Activated naive CD4-positive, alpha-beta T cell treated with anti-CD3 and anti-CD28 coated beads, Interleukin-2, amount 10 ng/mL, durations not matched to agents 7 days and 5 days (primary cell): ENCODE measurements around the gene CACNA1G.
A peak's percentile ranks its signal among the peaks of the same experiment; 100 is the strongest.

Experiments
- CTCF ChIA-PET: fragments of 350-600 bp; sonication (Branson Sonifier 250); formaldehyde crosslinking; loops from one replicate; lab custom pipeline; 2021; ENCODE audit warnings: antibody characterized with exemption; lab: Charles Lee
- DNase-seq: peaks from one replicate; pipeline ENCODE4 v3.0.0-alpha.2; 2020
- H3K27ac Mint-ChIP-seq: one replicate; pipeline ENCODE4 v1.8.0; 2021; ENCODE audit warnings: mild to moderate bottlenecking, moderate library complexity, mixed read lengths
- H3K27me3 Mint-ChIP-seq: one replicate; pipeline ENCODE4 v1.8.0; 2021; ENCODE audit warnings: mild to moderate bottlenecking, mixed read lengths
- H3K36me3 Mint-ChIP-seq: one replicate; pipeline ENCODE4 v1.8.0; 2021; ENCODE audit warnings: mixed read lengths
- H3K4me1 Mint-ChIP-seq: one replicate; pipeline ENCODE4 v1.8.0; 2021; ENCODE audit warnings: mixed read lengths
- H3K4me3 Mint-ChIP-seq: one replicate; pipeline ENCODE4 v1.8.0; 2021; ENCODE audit warnings: mild to moderate bottlenecking, moderate library complexity, mixed read lengths
- H3K9me3 Mint-ChIP-seq: one replicate; pipeline ENCODE4 v1.8.0; 2021; ENCODE audit warnings: mixed read lengths

Gene CACNA1G

DNA sequence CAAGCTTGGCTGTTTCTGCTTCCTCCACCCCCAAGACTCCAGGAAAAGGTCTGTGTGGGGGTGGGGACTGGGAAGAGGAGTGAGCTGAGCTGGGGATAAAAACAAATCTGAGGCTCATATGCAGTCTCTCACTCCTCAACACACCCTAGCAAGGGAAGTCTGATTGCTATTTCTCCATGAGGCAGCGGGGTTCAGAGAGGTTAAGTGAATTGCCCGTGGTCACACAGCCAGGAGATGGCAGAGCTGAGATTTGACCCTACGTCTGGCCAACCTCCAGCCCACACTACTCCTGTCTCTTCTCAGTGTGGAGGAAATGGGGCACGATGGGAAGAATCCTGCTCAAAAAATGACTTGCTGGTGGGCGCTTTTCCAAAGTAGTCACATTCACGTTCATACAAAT is 69.4 kb downstream of the CACNA1G start:
- H3K27ac Mint-ChIP-seq: no peak overlapping the region
- peaks cover 98% of the 10 kb centered on the region for H3K27me3 Mint-ChIP-seq
- H3K36me3 Mint-ChIP-seq: no peaks in the 10 kb centered on the region
- no peaks in the 10 kb centered on the region for H3K9me3 Mint-ChIP-seq
- no peak for DNase-seq
- H3K4me3 Mint-ChIP-seq: no peak overlapping the region
- H3K4me1 Mint-ChIP-seq: peaks cover 6% of the 10 kb centered on the region
- CTCF ChIA-PET: interaction anchor here (0.9 to 8.0 kb wide), 13 partner anchors 9 to 211 kb away, joined by 3 to 81 read pairs (median 8); no protein-coding TSS in a partner anchor

DNA sequence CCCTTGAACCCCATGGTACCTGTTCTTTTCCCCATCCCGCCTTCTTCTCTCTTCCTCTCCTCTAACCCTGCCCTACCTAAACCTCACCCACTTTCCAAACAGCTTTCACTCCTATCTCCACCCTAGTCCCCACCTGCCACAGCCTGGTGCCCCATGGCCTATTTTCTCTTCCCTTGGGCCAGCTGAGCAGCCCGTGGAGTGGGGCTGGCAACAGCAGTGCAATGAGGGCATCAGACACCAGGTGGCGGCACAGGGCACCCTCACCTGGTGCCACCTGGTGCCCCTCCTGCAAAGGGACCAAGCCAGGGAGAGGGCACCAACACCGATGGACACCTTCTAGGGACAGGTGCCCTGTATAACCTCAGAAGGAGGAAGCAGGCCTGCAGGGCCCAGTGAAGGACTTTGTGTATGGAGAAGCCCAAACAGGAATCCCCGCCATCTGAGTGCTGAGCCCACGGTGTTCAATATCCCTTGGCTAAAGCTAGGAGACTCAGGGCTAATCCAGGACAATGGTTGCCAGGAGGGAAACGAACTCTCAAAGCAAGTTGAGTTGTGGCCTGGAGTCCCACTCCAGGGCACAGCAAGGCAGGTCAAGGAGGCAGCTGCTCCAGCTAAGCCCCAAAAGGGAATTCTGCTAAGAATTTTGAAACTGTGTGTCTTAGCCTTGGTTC is 70.1 kb downstream of the CACNA1G start:
- no peak overlapping the region for H3K27ac Mint-ChIP-seq
- CTCF ChIA-PET: interaction anchor here (0.9 to 8.0 kb wide), 17 partner anchors 8 to 211 kb away, joined by 3 to 81 read pairs (median 7); no protein-coding TSS in a partner anchor
- H3K36me3 Mint-ChIP-seq: no peaks in the 10 kb centered on the region
- DNase-seq: peak; percentile 72
- H3K9me3 Mint-ChIP-seq: no peaks in the 10 kb centered on the region
- no peak overlapping the region for H3K4me3 Mint-ChIP-seq
- H3K4me1 Mint-ChIP-seq: peaks cover 6% of the 10 kb centered on the region
- H3K27me3 Mint-ChIP-seq: peaks cover 99% of the 10 kb centered on the region

DNA sequence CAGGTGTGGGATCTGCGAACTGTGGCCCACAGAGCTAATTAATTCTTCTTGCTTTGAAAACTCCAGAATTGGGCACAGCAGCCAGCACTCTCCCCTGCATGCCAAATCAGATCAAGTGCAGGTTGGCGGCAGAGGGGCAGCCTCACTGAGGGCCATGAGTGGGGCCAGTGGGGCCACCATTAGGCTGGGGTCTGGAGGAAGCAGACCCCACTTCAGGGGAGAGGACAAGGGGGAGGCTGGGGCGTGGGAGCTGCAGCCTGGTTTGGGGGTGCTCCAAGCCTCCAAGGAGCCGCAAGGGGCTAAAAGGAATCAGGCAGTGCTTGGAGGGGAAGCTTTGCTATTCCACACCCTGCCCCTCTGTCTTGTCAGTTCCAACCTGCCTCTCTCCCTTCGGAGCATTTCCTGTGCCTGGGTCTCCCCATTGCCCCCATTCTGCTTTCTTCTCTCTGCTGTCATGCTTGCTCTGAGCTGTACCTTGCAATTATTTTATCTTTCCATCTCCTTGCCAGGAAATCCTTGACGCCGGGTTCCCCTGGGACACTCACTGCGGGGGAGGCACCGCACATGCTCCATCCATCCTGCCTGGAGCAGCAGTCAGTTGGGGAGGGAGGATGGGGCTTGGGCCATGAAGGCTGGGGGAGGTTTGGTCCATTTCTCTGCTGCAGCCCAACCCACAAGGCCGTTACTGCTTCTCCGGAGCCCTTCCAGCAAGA is 70.8 kb downstream of the CACNA1G start:
- Mint-ChIP-seq H3K4me3 (no peak overlapping the region), H3K27ac (no peak overlapping the region), H3K36me3 (no peaks in the 10 kb centered on the region), H3K9me3 (no peaks in the 10 kb centered on the region), H3K4me1 (peaks cover 6% of the 10 kb centered on the region), H3K27me3 (peaks cover 99% of the 10 kb centered on the region)
- DNase-seq: peak; percentile 15
- CTCF ChIA-PET: interaction anchor here (0.9 to 8.0 kb wide), 14 partner anchors 8 to 148 kb away, joined by 3 to 81 read pairs (median 8); no protein-coding TSS in a partner anchor

DNA sequence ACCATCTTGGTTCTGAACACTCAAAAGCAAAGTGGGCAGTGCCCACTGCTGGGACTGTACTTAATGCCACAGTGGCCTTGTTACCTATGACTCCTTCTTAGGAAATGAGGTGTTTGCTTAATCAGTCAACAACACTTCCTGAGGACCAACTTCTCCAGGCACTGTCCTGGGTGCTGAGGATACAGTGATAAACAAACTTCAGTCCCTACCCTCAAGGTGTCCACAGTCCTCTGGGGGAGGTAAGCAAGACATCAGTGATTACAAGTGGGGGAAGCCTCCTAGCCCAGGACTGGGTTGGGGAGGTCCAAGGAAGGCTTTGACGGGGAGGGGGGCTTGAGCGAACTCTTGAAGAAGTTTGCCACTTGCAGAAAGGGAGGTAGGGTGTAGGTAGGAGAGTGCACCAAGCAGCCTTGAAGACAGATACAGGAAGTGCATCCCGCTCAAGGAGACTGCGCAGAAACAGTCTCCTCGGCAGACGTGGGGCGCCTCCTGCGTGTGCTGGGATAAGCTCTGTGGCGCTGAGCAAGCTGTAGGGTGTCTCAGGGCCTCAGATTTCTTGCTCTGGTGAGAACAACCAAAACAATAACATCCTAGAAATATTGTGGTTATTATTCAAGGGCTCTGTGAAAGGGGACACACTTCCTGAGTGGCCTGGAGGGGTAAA is 71.5 kb downstream of the CACNA1G start:
- H3K27me3 Mint-ChIP-seq: peaks cover 99% of the 10 kb centered on the region
- CTCF ChIA-PET: interaction anchor here (0.8 to 8.0 kb wide), 10 partner anchors 7 to 89 kb away, joined by 3 to 81 read pairs (median 4); no protein-coding TSS in a partner anchor
- no peak overlapping the region for H3K27ac Mint-ChIP-seq
- peaks cover 6% of the 10 kb centered on the region for H3K4me1 Mint-ChIP-seq
- no peaks in the 10 kb centered on the region for H3K9me3 Mint-ChIP-seq
- DNase-seq: peak; percentile 20
- H3K36me3 Mint-ChIP-seq: no peaks in the 10 kb centered on the region
- H3K4me3 Mint-ChIP-seq: no peak overlapping the region

DNA sequence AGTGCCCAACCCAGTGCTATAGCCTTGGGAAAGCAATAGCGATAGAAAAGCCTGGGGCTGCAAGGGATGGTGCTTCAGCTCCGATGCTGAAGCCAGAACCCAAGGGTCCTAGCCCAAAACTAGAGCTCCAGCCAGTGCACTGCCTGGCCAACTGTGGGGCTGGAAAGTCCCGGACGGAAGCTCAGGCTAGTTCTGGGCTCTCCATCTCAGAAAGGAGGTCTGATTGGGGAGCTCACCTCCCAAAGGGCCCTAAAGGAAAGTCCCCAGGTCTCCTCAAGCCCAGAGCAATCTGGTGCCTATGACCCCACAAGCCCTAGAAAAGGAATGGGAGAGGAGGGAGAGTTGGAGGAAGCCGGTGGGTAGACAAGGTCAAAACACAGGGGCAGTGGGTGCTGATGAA is 72.1 kb downstream of the CACNA1G start:
- H3K27me3 Mint-ChIP-seq: peaks cover 99% of the 10 kb centered on the region
- CTCF ChIA-PET: interaction anchor here (0.6 to 1.5 kb wide), 8 partner anchors 9 to 64 kb away, joined by 3 to 5 read pairs (median 3); no protein-coding TSS in a partner anchor
- H3K27ac Mint-ChIP-seq: no peak overlapping the region
- H3K9me3 Mint-ChIP-seq: no peaks in the 10 kb centered on the region
- H3K4me1 Mint-ChIP-seq: peaks cover 6% of the 10 kb centered on the region
- H3K4me3 Mint-ChIP-seq: no peak overlapping the region
- H3K36me3 Mint-ChIP-seq: no peaks in the 10 kb centered on the region
- DNase-seq: no peak

DNA sequence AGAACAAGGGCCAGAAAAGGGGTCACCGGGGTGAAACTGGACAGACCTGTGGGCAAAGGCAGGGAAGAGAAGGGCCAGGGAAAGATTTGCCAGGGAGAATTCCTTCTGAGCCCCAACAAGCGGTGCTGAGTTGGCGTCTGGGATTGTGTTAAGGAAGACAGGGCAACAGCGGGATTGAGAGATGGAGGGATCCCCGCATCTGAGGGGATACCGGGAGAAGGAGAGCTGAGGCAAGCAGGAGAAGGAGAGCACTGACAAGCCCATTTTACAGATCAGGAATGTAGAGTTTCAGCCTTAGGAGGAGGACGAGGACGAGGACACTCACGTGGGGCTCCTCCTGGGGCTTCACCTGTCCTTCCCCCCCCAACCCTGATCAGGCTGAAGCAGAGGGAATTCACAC is 73.2 kb downstream of the CACNA1G start:
- Mint-ChIP-seq H3K27me3 (peaks cover 99% of the 10 kb centered on the region), H3K4me1 (no peaks in the 10 kb centered on the region), H3K27ac (no peak overlapping the region), H3K4me3 (no peak overlapping the region), H3K36me3 (no peaks in the 10 kb centered on the region), H3K9me3 (no peaks in the 10 kb centered on the region)
- CTCF ChIA-PET: no interaction called here
- peak; percentile 15 for DNase-seq

DNA sequence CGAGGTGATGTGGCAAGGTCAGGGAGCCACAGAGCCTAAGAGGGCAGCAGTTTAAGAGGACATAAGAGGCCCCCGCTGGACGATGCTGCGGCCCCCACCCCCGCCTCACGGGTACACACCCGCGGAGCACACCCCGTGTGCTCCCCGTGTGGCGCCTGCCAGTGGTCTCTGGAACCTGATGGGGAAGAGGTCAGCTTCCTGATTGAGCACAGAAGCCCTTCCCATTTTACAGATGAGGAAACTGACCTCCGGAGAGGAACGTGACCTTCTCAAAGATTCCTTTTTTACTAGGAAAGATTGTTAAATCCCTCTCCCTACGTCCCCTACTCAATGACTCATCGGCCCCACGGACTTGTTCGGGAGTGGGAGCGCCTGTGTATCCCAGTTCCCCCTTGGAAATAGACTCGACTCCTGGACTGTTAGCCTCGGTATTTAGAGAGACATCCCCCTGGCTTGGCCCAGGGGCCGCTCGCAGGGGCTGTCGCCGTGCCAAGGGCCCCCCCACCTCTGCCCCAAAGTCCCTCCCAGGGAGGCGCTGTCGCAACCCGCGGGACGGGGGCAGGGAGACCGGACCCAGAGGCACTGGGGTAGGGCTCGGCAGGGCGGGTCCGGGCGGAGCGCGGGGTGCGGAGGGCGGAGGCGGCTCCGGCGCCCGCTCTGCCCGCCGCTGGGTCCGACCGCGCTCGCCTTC is 73.9 kb downstream of the CACNA1G start, which contains the start of gene ABCC3:
Gene ABCC3, plus strand, starts transcription at position 658 of the 691 bp plus-strand sequence. CDS start 56 bp downstream, outside the sequence.
- H3K4me1 Mint-ChIP-seq: no peaks in the 10 kb centered on the region
- H3K27me3 Mint-ChIP-seq: peaks cover 99% of the 10 kb centered on the region
- no peaks in the 10 kb centered on the region for H3K9me3 Mint-ChIP-seq
- no peak within 1 kb of the TSS for H3K27ac Mint-ChIP-seq
- CTCF ChIA-PET: no interaction called here
- H3K36me3 Mint-ChIP-seq: no peaks in the 10 kb centered on the region
- DNase-seq: peak; percentile 23
- no peak within 1 kb of the TSS for H3K4me3 Mint-ChIP-seq

DNA sequence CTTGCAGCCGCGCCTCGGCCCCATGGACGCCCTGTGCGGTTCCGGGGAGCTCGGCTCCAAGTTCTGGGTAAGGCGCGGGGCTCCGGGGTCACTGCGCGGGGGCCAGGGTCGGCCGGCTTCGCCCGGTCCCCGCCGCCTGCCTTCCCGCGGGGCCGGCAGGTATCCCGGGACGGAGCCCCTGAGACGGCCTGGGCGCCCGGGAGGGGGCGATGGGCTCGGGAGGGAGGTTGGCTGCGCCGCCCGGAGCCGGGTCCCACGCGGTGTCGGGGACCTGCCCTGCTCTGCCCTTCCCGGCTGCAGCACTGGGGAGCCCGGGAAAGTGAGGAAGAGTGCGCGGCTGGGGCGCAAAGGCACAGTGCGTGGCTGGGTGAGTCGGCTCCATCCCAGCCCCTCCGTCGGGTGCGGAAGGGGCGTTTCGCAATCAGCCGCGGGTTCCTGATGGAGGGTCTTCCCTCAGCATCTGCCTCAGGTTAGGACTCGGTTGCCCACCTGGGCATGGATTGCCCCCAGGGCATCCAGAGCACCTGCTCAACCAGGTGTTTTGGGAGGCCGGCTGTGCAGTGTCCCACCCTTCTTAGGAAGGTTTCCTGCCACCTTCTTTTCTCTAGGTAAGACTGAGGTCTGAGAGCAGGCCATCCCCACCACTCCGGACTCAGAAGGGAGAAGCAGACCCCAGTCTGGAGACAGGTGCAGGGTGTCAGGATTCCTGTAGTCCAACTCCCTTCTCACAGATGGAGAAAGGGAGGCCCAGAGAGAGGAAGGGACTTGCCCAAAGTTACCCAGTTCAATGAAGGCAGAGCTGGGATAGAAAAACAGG is 74.6 kb downstream of the CACNA1G start:
- DNase-seq: peak; percentile 18
- Mint-ChIP-seq H3K27ac (no peak overlapping the region), H3K4me3 (no peak overlapping the region), H3K9me3 (no peaks in the 10 kb centered on the region), H3K27me3 (peaks cover 99% of the 10 kb centered on the region), H3K4me1 (no peaks in the 10 kb centered on the region), H3K36me3 (no peaks in the 10 kb centered on the region)
- CTCF ChIA-PET: interaction anchor here (1.3 kb wide), 1 partner anchor 9 kb away, joined by 4 read pairs; no protein-coding TSS in a partner anchor

DNA sequence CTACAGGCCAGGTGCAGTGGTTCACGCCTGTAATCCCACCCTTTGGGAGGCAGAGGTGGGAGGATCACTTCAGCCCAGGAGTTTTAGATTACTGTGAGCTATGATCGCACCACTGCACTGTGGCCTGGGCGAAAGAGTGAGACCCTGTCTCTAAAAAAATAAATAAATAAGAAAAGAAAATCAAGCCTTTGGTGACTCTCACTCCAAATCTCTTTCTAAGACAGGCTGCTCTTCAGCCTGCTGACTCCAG is 75.1 kb downstream of the CACNA1G start:
- no peaks in the 10 kb centered on the region for H3K9me3 Mint-ChIP-seq
- H3K36me3 Mint-ChIP-seq: no peaks in the 10 kb centered on the region
- peaks cover 99% of the 10 kb centered on the region for H3K27me3 Mint-ChIP-seq
- no peak overlapping the region for H3K4me3 Mint-ChIP-seq
- H3K4me1 Mint-ChIP-seq: no peaks in the 10 kb centered on the region
- H3K27ac Mint-ChIP-seq: no peak overlapping the region
- CTCF ChIA-PET: interaction anchor here (1.3 kb wide), 1 partner anchor 10 kb away, joined by 4 read pairs; no protein-coding TSS in a partner anchor
- DNase-seq: no peak

DNA sequence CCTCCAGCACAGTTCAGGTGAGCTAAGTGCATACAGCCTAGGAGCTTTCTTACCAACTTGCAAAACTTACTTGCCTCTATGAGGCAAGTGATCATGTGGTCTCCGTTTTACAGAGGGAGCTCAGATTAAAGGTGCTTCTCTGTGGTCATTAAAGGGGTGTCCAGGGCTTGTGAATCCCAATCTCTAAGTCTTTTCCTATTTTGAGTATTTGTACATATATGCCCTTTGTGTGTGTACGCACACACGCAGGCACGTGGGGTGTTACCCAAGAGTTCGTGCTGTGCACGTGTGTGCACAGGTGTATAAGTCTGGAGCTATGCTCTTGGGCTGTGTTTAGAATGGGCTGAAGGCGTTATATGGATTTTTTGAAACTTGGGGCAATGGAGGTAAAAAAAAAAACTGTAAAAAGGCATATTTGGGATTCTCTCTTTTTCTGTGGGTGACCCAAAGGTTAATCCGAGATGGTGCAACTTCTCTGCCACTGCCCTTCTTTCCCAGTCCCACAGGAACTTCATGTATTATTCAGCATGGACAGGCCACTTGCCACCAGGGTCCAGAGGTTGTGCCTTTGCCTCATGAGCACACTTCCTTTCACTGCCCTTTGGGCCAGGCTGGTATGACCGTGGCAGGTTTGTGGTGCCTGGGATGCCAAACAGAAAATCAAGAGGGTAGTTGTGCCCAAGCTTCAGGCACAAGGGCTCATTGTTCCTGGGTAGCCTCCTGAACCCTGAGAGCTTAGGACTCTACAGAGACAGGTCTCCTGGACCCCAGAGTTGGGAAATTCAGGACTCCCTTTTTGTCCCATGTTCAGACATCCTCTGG is 75.7 kb downstream of the CACNA1G start:
- DNase-seq: peak; percentile 18
- H3K27me3 Mint-ChIP-seq: peaks cover 99% of the 10 kb centered on the region
- H3K4me1 Mint-ChIP-seq: no peaks in the 10 kb centered on the region
- H3K4me3 Mint-ChIP-seq: no peak overlapping the region
- no peaks in the 10 kb centered on the region for H3K9me3 Mint-ChIP-seq
- no peak overlapping the region for H3K27ac Mint-ChIP-seq
- H3K36me3 Mint-ChIP-seq: no peaks in the 10 kb centered on the region
- CTCF ChIA-PET: interaction anchor here (0.6 to 5.1 kb wide), 4 partner anchors 7 to 207 kb away, joined by 3 to 27 read pairs (median 4); no protein-coding TSS in a partner anchor

DNA sequence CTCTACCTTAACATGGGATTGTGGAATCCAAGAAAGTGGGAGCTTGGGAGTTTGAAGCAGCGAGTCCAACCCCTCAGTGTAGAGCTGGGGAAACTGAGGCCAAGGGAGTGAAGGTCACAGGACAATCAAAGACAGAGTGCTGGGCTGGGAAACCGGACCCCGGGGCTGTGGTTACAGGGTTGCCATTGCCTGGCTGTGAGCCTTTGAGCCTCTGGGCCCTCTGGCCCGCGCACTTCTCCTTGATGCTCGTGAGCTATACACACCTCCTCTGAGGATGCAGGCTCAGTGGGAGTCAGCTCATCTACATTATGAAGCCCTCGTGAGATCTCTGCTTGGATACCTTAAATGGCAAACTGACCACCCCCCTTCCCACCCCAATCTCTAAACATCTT is 76.3 kb downstream of the CACNA1G start:
- Mint-ChIP-seq H3K4me1 (no peaks in the 10 kb centered on the region), H3K4me3 (no peak overlapping the region), H3K36me3 (no peaks in the 10 kb centered on the region), H3K27me3 (peaks cover 99% of the 10 kb centered on the region), H3K9me3 (no peaks in the 10 kb centered on the region), H3K27ac (no peak overlapping the region)
- CTCF ChIA-PET: interaction anchor here (1.3 to 5.1 kb wide), 3 partner anchors 7 to 56 kb away, joined by 4 to 27 read pairs (median 4); no protein-coding TSS in a partner anchor
- peak; percentile 8 for DNase-seq

DNA sequence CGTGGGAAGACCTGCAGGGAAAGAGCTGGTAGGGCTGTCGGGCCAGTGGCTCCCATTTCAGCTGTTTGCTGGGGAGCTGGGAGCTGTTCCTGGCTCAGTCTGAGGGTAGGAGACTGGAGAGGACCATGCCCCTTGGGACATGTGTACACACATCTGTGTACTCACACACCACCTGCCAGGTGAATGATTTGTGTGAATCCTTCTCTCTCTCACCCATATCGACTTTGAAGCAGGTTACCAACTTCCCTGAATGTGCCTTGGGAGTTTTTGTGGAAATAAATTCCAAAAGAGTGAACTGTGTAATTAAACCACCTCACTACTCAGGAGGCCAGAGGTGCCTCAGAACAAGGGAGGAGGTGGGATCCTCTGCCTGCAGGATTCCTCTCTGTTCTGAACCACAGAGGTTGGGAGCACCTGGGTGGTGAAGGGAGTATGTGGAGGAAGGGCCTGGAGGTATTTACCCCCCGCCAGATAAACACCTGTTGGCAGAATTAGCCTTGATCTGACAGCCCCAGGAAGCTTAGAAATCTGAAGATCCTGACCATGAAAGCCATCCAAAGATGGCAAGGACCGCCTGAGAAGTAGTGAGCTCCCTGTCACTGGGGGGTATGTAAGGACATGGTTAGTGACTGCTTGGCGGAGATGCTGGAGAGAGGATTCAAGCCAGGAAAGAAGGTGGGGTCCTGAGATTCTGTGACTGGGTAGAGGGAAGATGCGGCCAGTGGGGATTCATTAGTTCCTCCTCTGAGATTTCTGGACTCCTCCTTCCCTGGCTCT is 77.5 kb downstream of the CACNA1G start:
- DNase-seq: peak; percentile 15
- no peaks in the 10 kb centered on the region for H3K9me3 Mint-ChIP-seq
- H3K27me3 Mint-ChIP-seq: peaks cover 90% of the 10 kb centered on the region
- H3K27ac Mint-ChIP-seq: no peak overlapping the region
- CTCF ChIA-PET: interaction anchor here (5.1 kb wide), 1 partner anchor 9 kb away, joined by 27 read pairs; no protein-coding TSS in a partner anchor
- no peak overlapping the region for H3K4me3 Mint-ChIP-seq
- no peaks in the 10 kb centered on the region for H3K36me3 Mint-ChIP-seq
- H3K4me1 Mint-ChIP-seq: no peaks in the 10 kb centered on the region
